GM18951 (cell line): ENCODE results near the gene SMYD2.
"Not testable (repeated sequence)": the region's sequence is repeated elsewhere in the genome, so short reads cannot be mapped to it uniquely, and the experiment has no call there.

Experiments used
- POLR2A ChIP-seq: IDR thresholded peaks from 4 replicates; pipeline ENCODE4 v1.6.1; 2011; ENCODE audit warnings: mild to moderate bottlenecking; ENCODE audit not compliant: insufficient read length, insufficient read depth; ENCODE audit errors: extremely low read depth
- in situ Hi-C: fragments of 300-500 bp; cut with MboI; formaldehyde crosslinking; loops from one replicate; pipeline ENCODE4 v1.12.0; 2022; ENCODE audit warnings: low sequenced_read_pairs, mixed read lengths, inconsistent platforms; ENCODE audit not compliant: unreplicated experiment

SMYD2 gene

DNA sequence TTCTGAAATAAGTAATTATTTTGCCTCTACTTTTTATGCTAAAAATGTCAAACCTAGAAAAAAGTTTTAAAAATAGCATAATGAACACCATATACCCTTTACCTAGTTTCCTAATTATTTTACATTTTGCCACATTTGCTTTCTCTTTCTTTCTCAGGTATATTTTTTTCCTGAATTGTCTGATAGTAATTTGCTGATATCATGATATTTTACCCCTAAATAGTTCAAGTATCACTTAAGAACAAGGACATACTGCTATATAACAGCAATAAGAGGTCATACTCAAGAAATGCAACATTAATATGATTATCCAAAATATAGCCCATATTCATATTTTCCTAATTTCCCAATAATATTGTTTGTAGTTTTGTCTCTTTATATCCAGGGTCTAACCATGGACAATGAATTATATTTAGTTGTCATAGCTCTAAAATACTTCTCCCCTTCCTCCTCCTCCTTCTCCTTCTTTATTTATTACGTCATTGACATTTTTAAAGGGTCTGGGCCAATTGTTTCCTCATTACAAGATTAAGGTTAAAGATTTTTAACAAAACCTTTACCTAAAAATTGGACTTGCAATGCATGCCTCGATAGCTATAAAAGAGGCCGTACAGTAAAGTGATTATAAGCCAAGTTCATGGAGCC lies 20.3 kb upstream of the SMYD2 start:
- in situ Hi-C loops: loop anchor here (10.0 kb wide), 1 partner anchor 64 kb away; no protein-coding TSS in a partner anchor

DNA sequence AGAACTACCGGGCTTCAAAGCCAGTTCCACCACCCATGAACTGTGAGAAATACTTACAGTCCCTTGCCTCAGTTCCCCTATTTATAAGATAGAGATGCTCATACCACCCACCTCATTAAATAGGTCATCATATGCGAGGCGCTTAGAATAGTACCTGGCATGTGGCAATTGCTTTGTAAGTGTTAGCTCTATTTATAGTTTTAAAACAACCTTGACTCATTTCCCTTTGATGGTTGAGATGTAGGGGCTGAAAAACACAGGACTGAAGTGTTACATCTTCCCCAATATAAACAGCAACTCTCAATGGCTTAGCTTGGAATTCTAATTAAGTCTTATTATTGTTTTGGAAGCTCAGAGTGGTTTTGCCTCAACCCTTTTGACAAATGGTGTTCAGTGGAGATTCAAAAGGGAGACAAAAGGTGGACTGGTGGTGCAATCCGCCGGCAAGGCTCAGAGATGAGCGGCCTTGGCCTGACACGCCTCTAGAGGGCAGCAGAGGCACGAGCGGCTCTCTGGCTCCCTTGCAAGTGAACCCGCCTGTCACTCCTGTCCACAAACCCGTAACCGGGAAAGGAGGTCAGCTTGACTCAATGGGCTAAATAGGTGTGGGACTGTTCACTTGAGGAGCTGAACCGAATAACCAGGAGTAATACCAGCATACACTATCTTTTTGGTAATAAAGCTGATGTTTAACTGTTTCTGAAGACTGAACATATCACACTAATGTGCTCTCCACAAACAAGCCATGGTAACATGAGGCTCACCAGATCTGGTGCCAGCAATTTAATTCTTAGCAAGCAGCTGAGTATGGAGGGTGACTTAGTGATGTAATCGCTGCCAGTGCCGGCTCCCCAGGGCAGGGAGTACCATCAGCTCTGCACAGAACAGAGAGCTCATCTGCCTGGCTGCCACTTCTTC lies 19.5 kb upstream of the SMYD2 start:
- in situ Hi-C loops: loop anchor here (10.0 kb wide), 1 partner anchor 63 kb away; no protein-coding TSS in a partner anchor
- no peak for TF ChIP-seq POLR2A

More for the DNA sequence above, 20.3 kb upstream of the SMYD2 start:
- TF ChIP-seq POLR2A: no peak

DNA sequence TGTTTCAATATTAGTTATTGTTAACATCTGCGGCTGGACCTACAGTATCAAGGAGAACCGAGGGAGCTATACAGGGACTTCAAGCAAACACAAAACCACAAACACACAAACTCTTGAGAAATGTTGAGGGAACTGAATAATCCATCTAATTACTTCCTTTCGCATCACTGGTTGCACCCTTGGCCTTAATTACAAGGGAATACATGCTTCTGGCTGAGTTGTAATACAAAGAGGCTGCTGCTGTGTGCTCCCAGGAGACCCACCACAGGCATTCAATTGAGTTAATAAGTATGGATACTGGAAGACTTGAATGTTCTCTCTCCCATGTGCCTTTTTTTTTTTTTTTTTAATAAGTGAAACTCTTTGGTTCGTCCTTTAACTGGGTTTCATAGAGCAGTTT lies 16.8 kb upstream of the SMYD2 start:
- in situ Hi-C loops: loop anchor here (10.0 kb wide), 1 partner anchor 61 kb away; no protein-coding TSS in a partner anchor
- TF ChIP-seq POLR2A: no peak

DNA sequence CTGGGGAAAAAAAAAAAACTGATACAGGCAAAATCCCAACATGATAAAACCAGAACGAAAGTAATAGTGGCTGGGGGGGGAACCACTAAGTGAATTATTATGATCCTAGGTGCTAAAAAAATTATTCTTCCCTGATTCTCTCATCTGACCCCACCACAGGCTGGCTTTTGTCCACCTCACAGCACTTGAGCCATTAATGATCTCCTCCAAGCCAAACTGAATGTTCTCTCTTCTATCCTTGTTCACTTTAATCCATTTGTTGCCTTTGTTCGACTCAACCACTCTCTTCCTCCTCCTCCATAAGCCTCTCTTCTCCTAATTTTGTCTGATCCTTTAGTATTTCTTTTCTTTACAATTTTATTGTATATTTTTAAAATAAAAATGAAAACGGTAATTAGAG lies 16.0 kb upstream of the SMYD2 start:
- TF ChIP-seq POLR2A: no peak
- in situ Hi-C loops: loop anchor here (10.0 kb wide), 1 partner anchor 60 kb away; no protein-coding TSS in a partner anchor

DNA sequence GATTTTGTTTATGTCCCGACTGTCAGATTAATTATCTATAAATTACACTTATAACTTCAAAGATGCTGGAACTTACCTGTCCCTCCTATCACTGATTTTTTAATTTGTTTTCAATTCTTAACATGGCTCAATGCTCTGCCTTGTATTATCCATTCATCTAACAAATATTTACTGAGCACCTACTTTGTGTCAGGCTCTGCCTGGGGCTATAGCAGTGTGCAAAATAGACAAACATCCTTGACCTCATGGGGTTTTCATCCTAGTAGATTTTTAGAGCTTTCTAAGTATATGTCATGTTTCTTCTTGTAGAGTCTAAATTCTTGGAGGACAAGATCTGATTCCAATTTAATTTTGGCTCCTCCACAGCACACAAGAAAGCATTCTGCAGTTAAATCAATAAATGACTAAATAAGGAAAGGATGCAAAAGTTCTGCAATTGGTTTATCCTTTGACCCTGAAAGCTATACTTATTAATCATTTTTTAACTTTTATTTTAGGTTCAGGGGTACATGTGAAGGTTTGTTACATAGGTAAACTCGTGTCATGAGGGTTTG lies 10.8 kb upstream of the SMYD2 start:
- no peak for TF ChIP-seq POLR2A
- in situ Hi-C loops: no loop called here

DNA sequence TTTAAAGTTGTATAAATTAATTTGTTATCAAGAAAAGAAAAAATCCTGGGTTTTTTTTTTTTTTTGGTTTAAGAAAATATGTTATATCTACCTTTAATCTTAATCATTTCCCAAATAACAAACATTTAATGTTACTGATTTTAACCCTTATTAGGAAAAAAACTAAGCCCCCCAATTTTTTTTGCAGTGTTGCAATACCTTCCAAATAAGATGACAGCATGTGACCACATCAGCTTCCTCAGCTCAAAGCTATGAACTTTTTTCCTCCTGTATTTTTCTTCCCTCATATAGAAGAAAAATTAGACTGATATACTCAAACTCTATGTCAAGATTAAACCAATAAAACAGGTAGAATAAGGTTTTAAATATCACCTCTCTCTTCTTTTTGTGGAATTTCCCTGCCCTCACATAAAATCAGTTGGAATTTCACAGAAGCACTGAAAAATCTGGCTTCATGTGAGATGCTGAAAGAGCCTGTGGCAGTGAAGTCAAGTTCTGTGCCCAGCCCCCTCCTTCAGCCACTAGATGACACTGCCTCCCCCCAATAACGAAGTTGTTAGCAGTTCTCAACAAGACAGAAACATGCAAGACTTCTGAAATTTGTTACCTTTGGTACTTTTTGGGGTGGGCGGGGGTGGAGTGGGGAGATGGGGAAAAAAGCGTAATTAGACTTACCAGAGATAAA lies 9.6 kb upstream of the SMYD2 start:
- in situ Hi-C loops: no loop called here
- TF ChIP-seq POLR2A: no peak

DNA sequence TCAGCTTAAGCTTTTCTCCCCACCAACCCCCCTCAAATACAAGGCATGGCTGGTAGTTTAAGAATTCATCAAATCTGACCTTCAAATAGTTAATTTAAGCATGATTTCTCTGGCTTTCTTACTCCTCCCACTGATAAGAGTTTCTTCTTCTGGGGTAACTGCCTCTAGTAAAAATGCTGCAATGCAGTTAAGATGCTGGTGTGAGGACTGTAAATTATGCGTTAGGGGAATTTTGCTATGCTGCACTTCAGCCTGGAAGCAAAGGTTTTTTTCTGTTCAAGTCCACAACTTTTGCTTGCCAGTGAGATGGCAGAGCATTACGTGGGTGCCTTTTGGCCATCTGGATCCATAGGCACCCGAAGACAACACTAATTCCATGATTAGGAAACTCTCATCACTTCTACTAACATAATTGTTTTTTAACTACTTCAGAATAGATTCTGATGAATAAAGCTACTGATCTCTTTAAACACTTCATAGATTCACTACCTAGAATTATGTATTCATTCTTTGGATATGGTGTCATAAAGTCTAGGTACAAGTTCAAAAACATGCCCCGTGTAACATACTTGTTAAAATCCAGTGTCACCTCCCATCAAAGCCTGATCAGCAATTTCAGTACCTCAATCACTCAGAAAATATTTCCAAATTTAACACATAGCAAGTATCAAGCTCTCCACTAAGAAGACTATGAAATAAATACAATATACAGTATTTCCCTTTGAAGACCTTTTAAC lies 8.8 kb upstream of the SMYD2 start:
- no peak for TF ChIP-seq POLR2A
- in situ Hi-C loops: no loop called here

DNA sequence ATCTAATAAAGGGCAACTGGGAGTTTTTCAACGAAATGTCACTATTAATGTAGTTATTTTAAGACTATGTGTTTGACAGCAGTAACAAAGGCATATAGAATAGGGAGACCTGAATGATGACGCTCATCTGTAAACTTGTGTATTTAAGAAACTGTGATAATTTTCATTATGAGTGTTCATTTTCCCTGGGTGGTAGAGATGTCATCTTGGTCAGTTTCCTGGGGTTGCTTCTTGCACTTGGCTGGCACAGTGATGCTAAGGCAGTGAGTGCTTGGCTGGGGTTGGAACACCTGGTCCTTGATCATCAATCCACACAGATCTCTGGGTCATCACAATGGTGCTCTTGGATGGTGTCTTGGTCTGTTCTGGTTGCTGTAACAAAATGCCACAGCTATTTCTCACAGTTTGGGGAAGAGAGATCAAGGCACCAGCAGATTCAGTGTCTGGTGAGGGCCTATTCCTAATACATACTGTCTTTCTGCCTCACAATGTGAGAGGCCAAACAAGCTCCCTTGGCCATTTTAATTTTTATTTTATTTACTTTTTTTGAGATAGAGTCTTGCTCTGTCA lies 7.9 kb upstream of the SMYD2 start:
- in situ Hi-C loops: no loop called here
- no peak for TF ChIP-seq POLR2A

DNA sequence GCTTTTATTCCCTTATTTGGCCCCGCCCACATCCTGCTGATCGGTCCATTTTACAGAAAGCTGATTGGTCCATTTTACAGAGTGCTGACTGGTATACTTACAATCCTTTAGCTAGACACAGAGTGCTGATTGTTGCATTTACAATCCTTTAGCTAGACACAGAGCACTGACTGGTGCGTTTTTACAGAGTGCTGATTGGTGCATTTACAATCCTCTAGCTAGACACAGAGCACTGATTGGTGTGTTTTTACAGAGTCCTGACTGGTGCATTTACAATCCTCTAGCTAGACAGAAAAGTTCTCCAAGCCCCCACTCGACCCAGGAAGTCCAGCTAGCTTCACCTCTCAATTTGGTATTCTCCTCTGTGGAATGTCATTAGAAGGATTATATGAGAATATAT lies 5.3 kb upstream of the SMYD2 start:
- in situ Hi-C loops: not testable (repeated sequence)

DNA sequence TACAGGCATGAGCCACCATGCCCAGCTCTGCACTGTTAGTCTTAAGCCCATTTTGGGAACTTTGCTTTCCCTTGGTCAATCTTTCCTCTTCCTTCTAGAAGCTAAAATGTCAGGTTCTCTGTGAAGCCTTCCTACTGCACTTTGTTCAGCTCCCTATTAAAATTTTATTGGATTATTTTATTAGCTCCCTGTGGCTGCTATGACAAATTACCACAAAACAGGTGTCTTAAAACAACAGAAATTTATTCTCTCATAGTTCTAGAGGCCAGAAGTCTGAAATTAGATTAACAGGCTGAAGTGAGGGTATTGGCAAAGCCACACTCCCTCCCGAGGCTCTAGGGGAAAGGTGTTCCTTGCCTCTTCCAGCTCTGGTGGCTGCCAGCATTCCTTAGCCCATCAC lies 4.2 kb upstream of the SMYD2 start:
- TF ChIP-seq POLR2A: no peak
- in situ Hi-C loops: no loop called here

DNA sequence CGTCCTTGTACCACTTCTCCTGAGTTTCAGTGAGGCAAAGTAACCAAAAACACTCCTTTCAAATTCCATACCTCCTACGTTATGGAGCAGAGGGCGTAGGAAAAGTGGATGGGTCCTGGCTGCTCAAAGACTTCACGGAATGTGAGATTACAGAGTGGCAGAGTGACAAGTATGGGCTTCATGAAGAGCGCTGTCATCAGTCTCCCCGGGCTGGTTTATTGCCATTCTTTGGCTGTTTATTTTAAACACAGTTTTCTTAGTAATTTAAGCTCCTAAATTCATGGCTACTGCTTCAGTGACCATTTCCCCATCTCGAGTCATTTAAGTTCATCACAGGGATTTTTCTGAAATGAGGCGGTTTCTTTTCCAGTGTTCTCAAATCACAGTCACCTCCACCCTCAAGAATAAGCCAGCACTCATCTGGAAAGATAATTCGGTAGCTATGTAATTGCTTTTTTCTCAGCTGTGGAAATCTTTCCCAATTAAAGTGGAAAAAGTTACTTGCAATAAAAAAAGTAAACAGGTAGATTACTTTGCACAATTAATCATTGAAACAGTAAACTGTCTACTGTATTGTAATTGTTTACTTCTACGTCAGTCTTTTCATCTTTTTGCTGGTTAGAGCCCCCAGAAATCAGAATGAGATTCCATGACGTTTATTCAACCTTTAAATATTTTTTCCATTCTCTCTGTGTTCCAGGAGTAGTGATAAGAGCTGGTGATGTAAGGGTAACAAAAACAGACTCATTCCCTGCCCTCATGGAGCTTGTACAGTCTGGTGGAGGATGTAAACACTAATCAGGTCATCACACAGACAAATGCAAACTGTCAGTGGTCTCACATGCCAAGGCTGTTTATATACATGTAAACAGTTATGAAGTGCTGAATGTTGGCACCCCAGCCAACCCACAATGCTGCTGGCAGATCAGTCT lies 3.0 kb upstream of the SMYD2 start:
- TF ChIP-seq POLR2A: no peak
- in situ Hi-C loops: no loop called here
